HG03520 (cell line): ENCODE results near the gene DTNB.
A peak's percentile ranks its signal among the peaks of the same experiment; 100 is the strongest.

Experiments used
- ATAC-seq: cut with Tn5 transposase; IDR thresholded peaks from one replicate; pipeline ENCODE4 v1.9.1; 2021; ENCODE audit warnings: mild to moderate bottlenecking, moderate library complexity; ENCODE audit not compliant: unreplicated experiment

DTNB gene

GRCh38 chr2:25592766-25593292 is 80.5 kb downstream of the DTNB start:
- ATAC-seq = no peak

GRCh38 chr2:25590921-25591505 is 82.4 kb downstream of the DTNB start:
- ATAC-seq = no peak

- ATAC-seq = no peak
Observed at GRCh38 chr2:25589676-25590205, 83.6 kb downstream of the DTNB start.

- no peak for ATAC-seq
Observed at GRCh38 chr2:25588576-25588975, 84.8 kb downstream of the DTNB start.

GRCh38 chr2:25587361-25587760 is 86.0 kb downstream of the DTNB start:
- ATAC-seq = no peak

- peak; percentile 82 for ATAC-seq
Observed at GRCh38 chr2:25586726-25587144, 86.6 kb downstream of the DTNB start.

- ATAC-seq = no peak
Observed at GRCh38 chr2:25585189-25585588, 88.2 kb downstream of the DTNB start.

- ATAC-seq = no peak
Observed at GRCh38 chr2:25582077-25582830, 91.1 kb downstream of the DTNB start.

- no peak for ATAC-seq
Observed at GRCh38 chr2:25576596-25576995, 96.8 kb downstream of the DTNB start.

- ATAC-seq = no peak
Observed at GRCh38 chr2:25572638-25573037, 100.7 kb downstream of the DTNB start.

GRCh38 chr2:25570161-25570845 is 103.1 kb downstream of the DTNB start:
- no peak for ATAC-seq

- no peak for ATAC-seq
Observed at GRCh38 chr2:25567406-25567805, 106.0 kb downstream of the DTNB start.

- peak; percentile 79 for ATAC-seq
Observed at GRCh38 chr2:25566694-25567093, 106.7 kb downstream of the DTNB start.

GRCh38 chr2:25566094-25566493 is 107.3 kb downstream of the DTNB start:
- no peak for ATAC-seq

GRCh38 chr2:25561136-25561850 is 112.1 kb downstream of the DTNB start:
- ATAC-seq = no peak

GRCh38 chr2:25559148-25559547 is 114.2 kb downstream of the DTNB start:
- no peak for ATAC-seq

- peak; percentile 55 for ATAC-seq
Observed at GRCh38 chr2:25558262-25558661, 115.1 kb downstream of the DTNB start.

GRCh38 chr2:25557179-25558036 is 116.0 kb downstream of the DTNB start:
- ATAC-seq = peak; percentile 31

GRCh38 chr2:25552318-25552717 is 121.1 kb downstream of the DTNB start:
- ATAC-seq = no peak

GRCh38 chr2:25551316-25551715 is 122.1 kb downstream of the DTNB start:
- no peak for ATAC-seq
